WERI-Rb-1 (cell line): ENCODE results near the gene KLKB1.
A peak's percentile ranks its signal among the peaks of the same experiment; 100 is the strongest.

Source experiments
- DNase-seq: peaks from one replicate; pipeline ENCODE4 v3.0.0-alpha.2; 2020
- H3K27ac ChIP-seq: fragments of 250-450 bp; sonication (Bioruptor Pico); 2 replicates; pipeline ENCODE4 v1.5.1; 2020; ENCODE audit warnings: mild to moderate bottlenecking, moderate library complexity
- H3K27me3 ChIP-seq: fragments of 250-450 bp; sonication (Bioruptor Pico); 2 replicates; pipeline ENCODE4 v1.5.1; 2021; ENCODE audit warnings: mild to moderate bottlenecking, low read depth, moderate library complexity; ENCODE audit not compliant: insufficient read depth, severe bottlenecking
- H3K36me3 ChIP-seq: fragments of 250-450 bp; sonication (Bioruptor Pico); 2 replicates; pipeline ENCODE4 v1.5.1; 2020; ENCODE audit warnings: mild to moderate bottlenecking, moderate library complexity
- H3K4me3 ChIP-seq: 2 replicates; pipeline ENCODE4 v1.5.1; 2011; ENCODE audit warnings: low read depth, mild to moderate bottlenecking, control low read depth, low read length
- H3K9me3 ChIP-seq: fragments of 250-450 bp; sonication (Bioruptor Pico); 2 replicates; pipeline ENCODE4 v1.5.1; 2021; ENCODE audit warnings: mild to moderate bottlenecking, moderate library complexity; ENCODE audit not compliant: severe bottlenecking
- TF ChIP-seq, protein P1 (sequence below): IDR thresholded peaks from 2 replicates; pipeline ENCODE4 v1.5.1; 2011; ENCODE audit warnings: low read depth, mild to moderate bottlenecking, control low read depth, inconsistent platforms, low read length

Gene KLKB1

DNA sequence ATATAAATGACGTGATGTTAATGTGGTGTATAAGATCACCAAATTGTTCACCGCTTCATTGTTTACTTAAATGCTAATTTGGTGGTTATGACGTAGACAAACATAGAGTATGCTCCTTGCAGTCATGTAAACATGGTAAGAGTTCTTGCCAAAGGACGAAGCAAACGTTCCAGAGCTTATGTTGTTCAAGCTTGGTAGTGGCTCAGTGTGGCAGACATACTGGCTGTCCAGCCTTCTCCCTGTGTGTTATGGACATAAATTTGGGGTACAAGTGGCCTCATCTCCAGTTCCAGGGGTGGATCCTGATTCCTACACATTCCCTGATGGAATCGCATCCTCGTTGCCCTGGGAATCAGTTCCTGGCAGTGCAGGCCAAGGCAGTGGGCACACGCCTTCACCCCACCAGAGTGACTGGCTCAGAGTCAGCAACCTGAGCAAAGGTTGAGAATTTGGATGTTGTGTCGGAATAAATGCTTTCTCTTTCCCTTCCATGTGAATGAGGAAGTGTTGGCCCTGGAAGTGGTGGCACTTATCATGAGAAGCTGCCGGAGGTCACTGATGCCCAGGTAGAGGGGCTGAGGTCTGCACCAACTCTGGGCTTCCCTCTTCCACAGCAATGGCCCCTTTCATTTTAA lies 64.1 kb downstream of the KLKB1 start:
- Histone ChIP-seq H3K4me3 (no peak overlapping the region), H3K9me3 (no peaks in the 10 kb centered on the region), H3K27me3 (peaks cover 95% of the 10 kb centered on the region)

DNA sequence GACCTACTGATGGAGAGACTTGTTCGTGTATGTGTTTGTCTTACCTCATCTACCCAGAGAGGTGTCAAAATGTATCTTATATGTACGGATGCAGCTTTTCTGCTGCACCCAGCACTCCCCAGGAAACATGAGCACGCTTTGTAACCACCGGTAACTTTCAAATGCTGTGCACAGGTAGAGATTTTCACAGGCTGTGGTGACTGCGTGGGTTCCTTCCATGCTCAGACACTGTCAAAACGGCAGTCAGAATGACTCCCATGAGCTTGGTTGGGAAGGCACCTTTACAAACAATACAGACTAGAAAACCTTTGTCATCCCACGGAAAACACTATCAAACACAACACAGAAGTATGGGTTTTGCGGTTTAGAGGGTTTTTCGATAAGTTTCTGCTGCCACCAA lies 66.9 kb downstream of the KLKB1 start:
- DNase-seq: no peak
- no peaks in the 10 kb centered on the region for H3K9me3 ChIP-seq
- peaks cover 95% of the 10 kb centered on the region for H3K27me3 ChIP-seq
- no peaks in the 10 kb centered on the region for H3K36me3 ChIP-seq
- H3K27ac ChIP-seq: no peak overlapping the region
- TF ChIP-seq, protein P1, sequence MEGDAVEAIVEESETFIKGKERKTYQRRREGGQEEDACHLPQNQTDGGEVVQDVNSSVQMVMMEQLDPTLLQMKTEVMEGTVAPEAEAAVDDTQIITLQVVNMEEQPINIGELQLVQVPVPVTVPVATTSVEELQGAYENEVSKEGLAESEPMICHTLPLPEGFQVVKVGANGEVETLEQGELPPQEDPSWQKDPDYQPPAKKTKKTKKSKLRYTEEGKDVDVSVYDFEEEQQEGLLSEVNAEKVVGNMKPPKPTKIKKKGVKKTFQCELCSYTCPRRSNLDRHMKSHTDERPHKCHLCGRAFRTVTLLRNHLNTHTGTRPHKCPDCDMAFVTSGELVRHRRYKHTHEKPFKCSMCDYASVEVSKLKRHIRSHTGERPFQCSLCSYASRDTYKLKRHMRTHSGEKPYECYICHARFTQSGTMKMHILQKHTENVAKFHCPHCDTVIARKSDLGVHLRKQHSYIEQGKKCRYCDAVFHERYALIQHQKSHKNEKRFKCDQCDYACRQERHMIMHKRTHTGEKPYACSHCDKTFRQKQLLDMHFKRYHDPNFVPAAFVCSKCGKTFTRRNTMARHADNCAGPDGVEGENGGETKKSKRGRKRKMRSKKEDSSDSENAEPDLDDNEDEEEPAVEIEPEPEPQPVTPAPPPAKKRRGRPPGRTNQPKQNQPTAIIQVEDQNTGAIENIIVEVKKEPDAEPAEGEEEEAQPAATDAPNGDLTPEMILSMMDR: no peak
- H3K4me3 ChIP-seq: no peak overlapping the region

More for the DNA sequence above, 64.1 kb downstream of the KLKB1 start:
- no peak for DNase-seq
- TF ChIP-seq, protein P1: no peak
- Histone ChIP-seq H3K36me3 (no peaks in the 10 kb centered on the region), H3K27ac (no peak overlapping the region)

DNA sequence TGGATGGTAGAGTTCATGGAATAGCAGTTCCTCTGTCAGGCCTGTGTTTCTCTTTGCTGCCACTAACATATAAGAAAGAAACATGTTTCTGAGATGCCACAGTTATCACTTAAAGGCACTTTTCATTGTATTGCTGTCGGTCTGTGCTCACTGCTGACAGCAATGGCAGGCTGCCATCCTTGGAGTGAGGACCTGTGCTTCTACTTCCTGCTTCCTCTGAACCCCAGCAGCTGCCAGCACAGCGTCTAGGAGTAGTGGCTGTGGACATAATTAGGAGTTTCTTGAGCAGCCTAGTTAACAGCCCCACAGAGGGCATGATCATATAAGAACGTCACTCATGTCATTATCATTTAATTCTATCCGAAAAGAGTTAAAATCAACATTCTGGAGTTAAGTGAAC lies 69.2 kb downstream of the KLKB1 start:
- TF ChIP-seq, protein P1: no peak
- Histone ChIP-seq H3K36me3 (no peaks in the 10 kb centered on the region), H3K9me3 (no peaks in the 10 kb centered on the region), H3K4me3 (no peak overlapping the region), H3K27me3 (peaks cover 95% of the 10 kb centered on the region), H3K27ac (no peak overlapping the region)
- no peak for DNase-seq

DNA sequence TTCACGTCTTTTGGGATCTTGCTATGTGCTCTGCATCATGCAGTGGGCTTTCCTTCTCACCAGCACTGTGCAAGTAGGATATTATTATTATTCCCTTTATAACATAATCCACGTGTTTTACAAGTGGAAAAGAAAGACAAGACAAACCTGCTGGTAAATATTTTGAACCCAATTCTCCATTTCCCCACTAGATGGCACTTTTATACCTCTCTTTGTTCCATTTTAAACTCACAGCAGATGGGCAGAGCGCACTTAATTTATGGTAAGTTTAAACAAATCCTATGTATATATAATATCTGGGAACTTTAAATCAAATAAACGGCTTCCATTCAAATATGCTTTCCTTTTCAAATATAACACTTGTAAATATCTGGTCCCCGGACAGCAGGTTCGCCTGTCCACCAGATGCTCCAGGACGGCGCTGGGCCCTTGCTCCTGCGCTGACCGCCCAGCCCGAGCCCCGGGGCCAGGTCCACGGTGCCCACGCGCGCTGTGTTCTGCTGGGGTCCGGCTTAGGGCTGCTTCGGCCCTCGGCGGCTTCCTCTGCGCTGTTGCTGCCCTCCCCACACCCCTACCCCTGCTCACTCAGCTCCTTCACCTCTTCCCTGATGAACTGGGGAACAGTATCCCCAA lies 69.8 kb downstream of the KLKB1 start:
- Histone ChIP-seq H3K36me3 (no peaks in the 10 kb centered on the region), H3K27me3 (peaks cover 95% of the 10 kb centered on the region), H3K9me3 (no peaks in the 10 kb centered on the region), H3K4me3 (no peak overlapping the region), H3K27ac (no peak overlapping the region)
- TF ChIP-seq, protein P1: peak; percentile 50; the same call in 1 of the 2 replicates
- no peak for DNase-seq

DNA sequence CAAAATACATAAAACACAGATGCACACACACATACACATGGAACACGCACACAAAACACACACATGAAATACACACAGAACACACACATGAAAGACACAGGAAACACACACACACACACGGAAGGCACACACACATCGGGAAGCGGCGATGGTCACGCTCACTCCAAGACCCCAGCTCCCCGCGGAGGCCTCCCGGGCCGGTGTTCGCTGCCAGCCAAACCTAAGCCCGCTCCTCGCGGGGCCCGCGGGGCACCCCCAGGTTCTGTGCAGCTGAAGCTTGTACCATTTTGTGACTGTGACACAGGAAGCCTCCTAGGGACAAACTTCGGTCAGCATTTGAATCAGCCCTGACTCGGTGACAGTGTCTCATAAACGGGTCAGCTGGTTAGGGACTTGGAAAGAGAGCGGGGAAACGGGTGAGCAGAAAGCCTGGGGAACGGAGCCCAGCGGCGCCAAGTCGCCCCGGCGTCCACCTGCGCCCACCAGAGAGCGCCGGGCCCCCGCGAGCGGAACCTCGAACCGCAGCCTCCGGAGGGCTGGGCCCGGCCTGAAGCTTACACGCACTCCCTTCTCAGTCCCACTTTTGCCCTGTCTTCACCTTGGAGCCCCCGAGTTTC lies 70.8 kb downstream of the KLKB1 start:
- peaks cover 96% of the 10 kb centered on the region for H3K27me3 ChIP-seq
- no peaks in the 10 kb centered on the region for H3K36me3 ChIP-seq
- DNase-seq: no peak
- H3K9me3 ChIP-seq: no peaks in the 10 kb centered on the region
- no peak overlapping the region for H3K27ac ChIP-seq
- no peak overlapping the region for H3K4me3 ChIP-seq
- TF ChIP-seq, protein P1: no peak
